ENCODE measurements around the gene MICB. TPM values are rescaled to one million over a fixed set of nuclear protein-coding genes. Genes with fewer than 3 reads are reported as not detected.
"Not testable (repeated sequence)": the region's sequence is repeated elsewhere in the genome, so short reads cannot be mapped to it uniquely, and the experiment has no call there.

MICB gene
- total RNA-seq, 4 donors from 2014 or later: 1.7 to 4.8 (median 2.0) TPM

- no peak overlapping the region for H3K4me3 ChIP-seq
- H3K27ac ChIP-seq: no peak overlapping the region
- H3K27me3 ChIP-seq: peaks cover 17% of the 10 kb centered on the region
- WGBS, 2 donors (ENCODE audit: low coverage in 1 of 2): 42 to 74% methylated on average over 2 of the region's 2 CpGs
- no peak for TF ChIP-seq EP300 (IDR thresholded peaks at IDR 0.05)
- no peak for TF ChIP-seq POLR2AphosphoS5 (IDR thresholded peaks at IDR 0.05)
- TF ChIP-seq CTCF (IDR thresholded peaks at IDR 0.05): no peak
- TF ChIP-seq POLR2A (IDR thresholded peaks at IDR 0.05): no peak
- no peaks in the 10 kb centered on the region for H3K9me3 ChIP-seq
- no peak for ATAC-seq
- no peaks in the 10 kb centered on the region for H3K4me1 ChIP-seq
- H3K36me3 ChIP-seq: no peaks in the 10 kb centered on the region
These were observed 14.6 kb upstream of the MICB start for GRCh38 chr6:31483392-31483791.

GRCh38 chr6:31485055-31485454 lies 12.9 kb upstream of the MICB start:
- no peak overlapping the region for H3K4me3 ChIP-seq
- H3K4me1 ChIP-seq: no peaks in the 10 kb centered on the region
- no peak overlapping the region for H3K27ac ChIP-seq
- TF ChIP-seq CTCF (IDR thresholded peaks at IDR 0.05) (no peak), POLR2AphosphoS5 (IDR thresholded peaks at IDR 0.05) (no peak), EP300 (IDR thresholded peaks at IDR 0.05) (no peak), POLR2A (IDR thresholded peaks at IDR 0.05) (no peak)
- peaks cover 8% of the 10 kb centered on the region for H3K27me3 ChIP-seq
- no peak for ATAC-seq
- H3K9me3 ChIP-seq: no peaks in the 10 kb centered on the region
- WGBS, 2 donors (ENCODE audit: low coverage in 1 of 2): 75% methylated on average over 1 of the region's 1 CpG
- no peaks in the 10 kb centered on the region for H3K36me3 ChIP-seq

DNA sequence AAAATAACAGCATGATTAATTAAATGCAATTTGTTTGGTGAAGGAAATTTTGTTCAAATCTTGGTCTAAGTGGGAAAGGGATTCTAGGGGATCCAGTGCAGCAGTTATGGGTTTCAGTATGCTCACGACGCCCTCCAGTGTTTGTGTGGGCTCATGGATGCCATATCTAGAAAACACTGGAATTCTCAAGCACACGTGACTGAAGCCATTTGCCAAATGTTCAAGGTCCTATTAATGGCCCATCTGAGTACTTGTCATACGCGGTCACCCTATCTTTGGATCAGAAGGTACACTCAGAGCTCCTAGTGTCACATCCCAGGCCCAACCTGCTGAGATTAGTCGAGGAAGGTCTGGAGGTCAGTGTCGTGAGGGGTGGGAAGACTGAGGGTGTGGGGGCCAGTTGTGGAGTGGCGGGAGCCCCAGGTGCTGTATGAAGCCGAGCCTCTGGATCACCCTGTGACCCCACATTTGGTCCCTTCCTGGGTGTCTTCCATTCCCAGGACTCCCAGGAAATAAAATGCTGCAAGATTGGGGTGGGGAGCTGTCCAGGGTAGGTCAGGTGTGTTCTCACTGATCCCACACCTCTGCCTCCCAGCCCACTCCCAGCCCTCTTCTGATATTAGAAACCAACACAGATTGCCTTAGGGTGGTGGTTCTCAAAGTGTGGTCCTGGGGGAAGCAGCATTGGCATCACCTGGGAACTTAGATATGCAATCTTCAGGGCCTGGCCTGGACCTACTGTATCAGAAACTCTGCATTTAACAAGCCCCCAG lies 11.7 kb upstream of the MICB start:
- no CpG with 5 or more reads among the region's 9 CpGs for WGBS, 2 donors (ENCODE audit: low coverage in 1 of 2)
- not testable (repeated sequence) for H3K4me3 ChIP-seq, H3K4me1 ChIP-seq, H3K36me3 ChIP-seq, ATAC-seq, H3K9me3 ChIP-seq, H3K27ac ChIP-seq
- peaks cover 12% of the 10 kb centered on the region for H3K27me3 ChIP-seq

- H3K4me3 ChIP-seq, H3K36me3 ChIP-seq, H3K9me3 ChIP-seq, H3K27ac ChIP-seq, H3K4me1 ChIP-seq, ATAC-seq: not testable (repeated sequence)
- WGBS, 2 donors (ENCODE audit: low coverage in 1 of 2): 79 to 82% methylated on average over 4 to 6 of the region's 6 CpGs
- H3K27me3 ChIP-seq: peaks cover 18% of the 10 kb centered on the region
These were observed 10.3 kb upstream of the MICB start for GRCh38 chr6:31487674-31488073.

- WGBS, 2 donors (ENCODE audit: low coverage in 1 of 2): 62 to 83% methylated on average over 1 to 4 of the region's 4 CpGs
- TF ChIP-seq POLR2AphosphoS5 (IDR thresholded peaks at IDR 0.05) (no peak), CTCF (IDR thresholded peaks at IDR 0.05) (no peak), EP300 (IDR thresholded peaks at IDR 0.05) (no peak), POLR2A (IDR thresholded peaks at IDR 0.05) (no peak)
- H3K9me3 ChIP-seq: no peaks in the 10 kb centered on the region
- peaks cover 23% of the 10 kb centered on the region for H3K27me3 ChIP-seq
- peaks cover 0 to 17% (median 0%) of the 10 kb centered on the region in 3 donors for H3K4me1 ChIP-seq
- H3K27ac ChIP-seq: no peak overlapping the region
- no peaks in the 10 kb centered on the region for H3K36me3 ChIP-seq
- no peak for ATAC-seq
- no peak overlapping the region for H3K4me3 ChIP-seq
These were observed 8.9 kb upstream of the MICB start for GRCh38 chr6:31489086-31489485.

GRCh38 chr6:31490115-31490873 lies 7.7 kb upstream of the MICB start:
- TF ChIP-seq POLR2AphosphoS5 (IDR thresholded peaks at IDR 0.05) (no peak), CTCF (IDR thresholded peaks at IDR 0.05) (no peak), EP300 (IDR thresholded peaks at IDR 0.05) (no peak), POLR2A (IDR thresholded peaks at IDR 0.05) (no peak)
- 45 to 87% methylated on average over 5 to 10 of the region's 16 CpGs for WGBS, 2 donors (ENCODE audit: low coverage in 1 of 2)
- peaks cover 33% of the 10 kb centered on the region for H3K27me3 ChIP-seq

DNA sequence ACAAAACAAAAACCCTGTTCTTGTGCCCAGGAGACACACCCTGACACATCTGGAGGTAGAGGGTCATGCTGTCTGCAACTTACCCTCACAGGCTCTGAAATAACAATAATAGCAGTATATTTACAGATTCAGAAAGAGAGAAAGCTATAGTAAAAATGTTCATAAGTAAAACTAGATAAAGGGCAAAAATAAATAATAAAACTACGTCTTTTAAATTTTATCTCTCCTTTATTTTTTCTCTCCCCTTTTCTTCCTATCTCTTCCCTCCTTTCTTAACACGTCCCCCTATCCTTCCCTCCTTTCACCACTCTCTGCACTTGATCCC lies 4.4 kb upstream of the MICB start:
- not testable (repeated sequence) for H3K36me3 ChIP-seq, ATAC-seq, H3K9me3 ChIP-seq
- H3K4me1 ChIP-seq: peaks cover 0 to 41% (median 0%) of the 10 kb centered on the region in 3 donors
- WGBS, 2 donors (ENCODE audit: low coverage in 1 of 2): 0 to 2% methylated on average over 2 of the region's 2 CpGs
- H3K27ac ChIP-seq: peak overlapping the region in 1 of 4 donors; percentile 82
- H3K27me3 ChIP-seq: peaks cover 62% of the 10 kb centered on the region
- peak overlapping the region in 1 of 2 donors; percentile 54 for H3K4me3 ChIP-seq

More at GRCh38 chr6:31490115-31490873, 7.7 kb upstream of the MICB start:
- no peak overlapping the region for H3K4me3 ChIP-seq
- H3K4me1 ChIP-seq: peaks cover 0 to 27% (median 0%) of the 10 kb centered on the region in 3 donors
- H3K36me3 ChIP-seq: no peaks in the 10 kb centered on the region
- no peak for ATAC-seq
- H3K27ac ChIP-seq: no peak overlapping the region
- H3K9me3 ChIP-seq: no peaks in the 10 kb centered on the region

Data from gastroesophageal sphincter (tissue), 4 donors.